GM12878 (cell line): Measurements from ENCODE around the gene SRPK2. TPM values are rescaled to one million over a fixed set of nuclear protein-coding genes. Genes with fewer than 3 reads are reported as not detected.

Source experiments
- ATAC-seq: fragments of 200-7000 bp; cut with Tn5 transposase; 3 replicates; pipeline ENCODE4 v1.9.1; 2020; ENCODE audit warnings: mild to moderate bottlenecking, moderate library complexity
- BruUV-seq: library from RNA; stranded (reverse); fragments of 400-500 nt; replicated peaks from 2 replicates; lab custom pipeline; 2021; lab: Mats Ljungman, UMichigan
- CTCF ChIA-PET: fragments of 300-600 bp; sonication (Branson Sonifier 250); formaldehyde crosslinking; extraction: SDS; loops from one replicate; lab custom pipeline; 2021; ENCODE audit warnings: inconsistent platforms; lab: Yijun Ruan, JAX
- POLR2A ChIA-PET: fragments of 350-600 bp; formaldehyde crosslinking; extraction: SDS; loops from one replicate; lab custom pipeline; 2021; ENCODE audit warnings: inconsistent platforms; lab: Charles Lee
- RAD21 ChIA-PET: fragments of 300-600 bp; sonication (Branson Sonifier 250); formaldehyde crosslinking; loops from one replicate; lab custom pipeline; 2023; ENCODE audit warnings: antibody characterized with exemption; ENCODE audit not compliant: unreplicated experiment; lab: Charles Lee
- SMC1A ChIA-PET: fragments of 300-600 bp; sonication (Branson Sonifier 250); formaldehyde crosslinking; loops from one replicate; lab custom pipeline; 2023; ENCODE audit not compliant: unreplicated experiment, uncharacterized antibody; lab: Charles Lee
- DNase-seq: peaks from one replicate; pipeline ENCODE4 v3.0.0-alpha.2; 2011; ENCODE audit warnings: low read depth, low spot score
- FAIRE-seq: peaks from 3 replicates; lab custom pipeline; 2011; peaks lifted over from hg19 to GRCh38; lab: Jason Lieb, UNC
- H2AFZ ChIP-seq: 2 replicates; pipeline ENCODE4 v1.6.0; 2011; ENCODE audit warnings: low read depth, low read length, control low read depth; ENCODE audit not compliant: control insufficient read depth
- H3K27ac ChIP-seq: 2 replicates; pipeline ENCODE4 v1.5.1; 2011; ENCODE audit warnings: control low read depth; ENCODE audit not compliant: control insufficient read depth, insufficient read depth
- H3K27me3 ChIP-seq, 2 experiments: replicated peaks in 1 of 2; 2 replicates each; pipeline versions ENCODE4 v1.6.0 to v1.6.1; 2011; ENCODE audit warnings: low read length in 1 of 2; ENCODE audit not compliant: control insufficient read depth in 2 of 2, insufficient read depth in 2 of 2
- H3K36me3 ChIP-seq, 2 experiments: 2 replicates each; pipeline ENCODE4 v1.5.1; 2011; ENCODE audit warnings: low read length in 1 of 2; ENCODE audit not compliant: control insufficient read depth in 2 of 2, insufficient read depth in 2 of 2
- H3K4me1 ChIP-seq: 2 replicates; pipeline ENCODE4 v1.6.1; 2011; ENCODE audit warnings: mild to moderate bottlenecking, low read length, moderate library complexity, mixed read lengths; ENCODE audit not compliant: control insufficient read depth, insufficient read depth
- H3K4me2 ChIP-seq: 2 replicates; pipeline ENCODE4 v1.6.0; 2011; ENCODE audit warnings: control low read depth; ENCODE audit not compliant: control insufficient read depth, insufficient read depth
- H3K4me3 ChIP-seq: fragments of 200-600 bp; sonication (generic); 2 replicates; pipeline ENCODE4 v1.5.1; 2016
- H3K79me2 ChIP-seq: 2 replicates; pipeline ENCODE4 v1.6.0; 2011; ENCODE audit warnings: low read length; ENCODE audit not compliant: control insufficient read depth, insufficient read depth
- H3K9ac ChIP-seq: 2 replicates; pipeline ENCODE4 v1.8.0; 2011; ENCODE audit warnings: low read length, control low read depth, mixed read lengths; ENCODE audit not compliant: control insufficient read depth, insufficient read depth
- H3K9me3 ChIP-seq: replicated peaks from 3 replicates; pipeline ENCODE4 v1.5.1; 2011; ENCODE audit warnings: mild to moderate bottlenecking, low read length; ENCODE audit not compliant: control insufficient read depth, insufficient read depth
- H4K20me1 ChIP-seq: 2 replicates; pipeline ENCODE4 v1.6.0; 2011; ENCODE audit not compliant: control insufficient read depth, insufficient read depth
- E2F8 ChIP-seq: fragments of 450-650 bp; IDR thresholded peaks from 2 replicates; pipeline ENCODE4 v1.6.1; 2018; ENCODE audit warnings: mild to moderate bottlenecking, low read depth, moderate library complexity; ENCODE audit not compliant: partially characterized antibody
- EED ChIP-seq: sonication (generic); IDR thresholded peaks from 2 replicates; pipeline ENCODE4 v1.6.1; 2016; ENCODE audit warnings: antibody characterized with exemption, low read depth
- ESRRA ChIP-seq: IDR thresholded peaks from 2 replicates; pipeline ENCODE4 v1.6.1; 2012; ENCODE audit warnings: mild to moderate bottlenecking, low read length, improper control_type of control experiment
- IKZF1 ChIP-seq: fragments of 450-650 bp; conservative IDR thresholded peaks from 2 replicates; pipeline ENCODE4 v1.6.1; 2017; ENCODE audit warnings: antibody characterized with exemption, mild to moderate bottlenecking
- MXI1 ChIP-seq: fragments of 150-350 bp; IDR thresholded peaks from 2 replicates; pipeline ENCODE4 v1.6.1; 2011; ENCODE audit warnings: low read depth, mild to moderate bottlenecking, inconsistent platforms, low read length, improper control_type of control experiment
- NFXL1 ChIP-seq: fragments of 450-650 bp; IDR thresholded peaks from 2 replicates; pipeline ENCODE4 v1.6.1; 2017; ENCODE audit warnings: antibody characterized with exemption, mild to moderate bottlenecking, borderline replicate concordance
- POU2F2 ChIP-seq: IDR thresholded peaks from 3 replicates; pipeline ENCODE4 v1.6.1; 2011; ENCODE audit warnings: low read depth, mild to moderate bottlenecking, low read length, borderline replicate concordance
- RELB ChIP-seq: fragments of 450-650 bp; IDR thresholded peaks from 2 replicates; pipeline ENCODE4 v1.6.1; 2017; ENCODE audit warnings: low read depth, mild to moderate bottlenecking, moderate library complexity
- SMAD5 ChIP-seq: IDR thresholded peaks from 2 replicates; pipeline ENCODE4 v1.6.1; 2016; ENCODE audit warnings: antibody characterized with exemption, low read depth
- ZNF217 ChIP-seq: fragments of 450-650 bp; IDR thresholded peaks from 2 replicates; pipeline ENCODE4 v1.6.1; 2017; ENCODE audit warnings: antibody characterized with exemption, mild to moderate bottlenecking
- WGBS: methylation state at CpG from one replicate; pipeline ENCODE4 v1.1.6; 2016; ENCODE audit warnings: low lambda C conversion rate; ENCODE audit not compliant: insufficient replicate concordance, insufficient coverage; ENCODE audit errors: missing lambda C conversion rate; 5-methylcytosine and 5-hydroxymethylcytosine counted together
- in situ Hi-C: fragments of 300-500 bp; cut with MboI; formaldehyde crosslinking; loops from 9 replicates; pipeline ENCODE4 v1.14.3; 2018; ENCODE audit warnings: mixed read lengths
- intact Hi-C: fragments of 100-400 bp; cut with micrococcal nuclease; formaldehyde crosslinking; loops from one replicate; pipeline ENCODE4 v1.14.2; 2022; ENCODE audit not compliant: unreplicated experiment
- polyA plus RNA-seq, 11 experiments: library from polyadenylated mRNA; depleted of rRNA in 4 of 11; unstranded in 6 of 11; stranded (reverse) in 5 of 11; fragments of >200 nt; fragmentation: Nextera tagmentation in 4 of 11; fragmentation: Illumina TruSeq in 1 of 11; extraction: Ambion mirVana in 4 of 11; extraction: Trizol in 1 of 11; gene quantifications; 1 replicate in 1 of 11; 2 replicates in 10 of 11; pipeline versions ENCODE4 v1.2.1 to v1.2.3, GENCODE V29; 2011 to 2016; ENCODE audit warnings: inconsistent platforms in 2 of 11, missing spikeins in 2 of 11, low read depth in 1 of 11
- total RNA-seq, 4 experiments: library from RNA; depleted of rRNA in 3 of 4; stranded (reverse); fragments of >200 nt in 3 of 4; fragmentation: Illumina TruSeq in 1 of 4; extraction: Trizol in 1 of 4; gene quantifications; 2 replicates each; pipeline versions ENCODE4 v1.2.1 to v1.2.3, GENCODE V29; 2013 to 2021
- TF ChIP-seq, protein P1 (sequence below): fragments of 450-650 bp; formaldehyde crosslinking; IDR thresholded peaks from 2 replicates; pipeline ENCODE4 v1.4.0; 2020; ENCODE audit warnings: mild to moderate bottlenecking, moderate library complexity
- TF ChIP-seq, protein P2 (sequence below): IDR thresholded peaks from 2 replicates; pipeline ENCODE4 v1.6.1; 2011; ENCODE audit warnings: low read depth, low read length, improper control_type of control experiment, borderline replicate concordance

SRPK2 gene
- total and polyA plus RNA-seq, 10 of the 15 experiments (the other 5 are each of a cell fraction or from before 2014, with no cell fraction given), result 13.2 to 32.8 (median 24.5) TPM

DNA sequence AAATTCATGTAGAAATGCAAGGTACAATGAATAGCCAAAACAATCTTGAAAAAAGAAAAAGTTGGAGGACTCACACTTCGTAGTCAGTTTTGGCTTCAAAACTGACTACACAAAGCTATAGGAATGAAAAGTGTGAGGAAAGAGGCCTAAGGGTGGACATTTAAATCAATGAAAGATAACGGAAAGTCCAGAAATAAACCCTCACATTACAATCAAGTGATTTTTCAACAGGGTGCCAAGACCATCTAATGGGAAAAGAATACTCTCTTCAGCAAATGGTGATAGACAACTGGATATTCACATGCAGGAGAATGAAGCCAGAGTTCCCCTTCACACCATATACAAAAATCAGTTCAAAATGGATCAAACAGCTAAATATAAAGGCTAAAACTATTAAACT lies 106.8 kb downstream of the SRPK2 start:
- Histone ChIP-seq H3K4me3 (no peak overlapping the region), H3K4me2 (no peak overlapping the region), H3K36me3 (no peaks in the 10 kb centered on the region), H3K27me3 (no peaks in the 10 kb centered on the region), H2AFZ (no peak overlapping the region), H3K79me2 (no peaks in the 10 kb centered on the region), H4K20me1 (no peaks in the 10 kb centered on the region), H3K27ac (no peak overlapping the region), H3K9ac (no peak overlapping the region), H3K4me1 (no peaks in the 10 kb centered on the region), H3K9me3 (no peaks in the 10 kb centered on the region)
- BruUV-seq, result no TSS peak
- ChIA-PET SMC1A (interaction anchor here (0.6 to 2.0 kb wide), 6 partner anchors 12 to 86 kb away, joined by 3 to 7 read pairs (median 4); no protein-coding TSS in a partner anchor), CTCF (interaction anchor here (0.9 to 1.4 kb wide), 2 partner anchors 17 to 85 kb away, joined by 3 to 4 read pairs; no protein-coding TSS in a partner anchor), RAD21 (interaction anchor here (1.0 kb wide), 1 partner anchor 13 kb away, joined by 4 read pairs; no protein-coding TSS in a partner anchor), POLR2A (interaction anchor here (0.5 to 0.7 kb wide), 3 partner anchors 22 to 88 kb away, joined by 3 to 4 read pairs (median 4); no protein-coding TSS in a partner anchor)
- DNase-seq, result no peak
- intact Hi-C loops, result no loop called here
- FAIRE-seq, result no peak
- 100% methylated on average over 2 of the region's 2 CpGs for WGBS
- in situ Hi-C loops, result no loop called here
- no peak for TF ChIP-seq E2F8
- no peak for TF ChIP-seq MXI1
- TF ChIP-seq ZNF217, result no peak
- no peak for TF ChIP-seq SMAD5
- no peak for TF ChIP-seq POU2F2
- TF ChIP-seq, protein P1, sequence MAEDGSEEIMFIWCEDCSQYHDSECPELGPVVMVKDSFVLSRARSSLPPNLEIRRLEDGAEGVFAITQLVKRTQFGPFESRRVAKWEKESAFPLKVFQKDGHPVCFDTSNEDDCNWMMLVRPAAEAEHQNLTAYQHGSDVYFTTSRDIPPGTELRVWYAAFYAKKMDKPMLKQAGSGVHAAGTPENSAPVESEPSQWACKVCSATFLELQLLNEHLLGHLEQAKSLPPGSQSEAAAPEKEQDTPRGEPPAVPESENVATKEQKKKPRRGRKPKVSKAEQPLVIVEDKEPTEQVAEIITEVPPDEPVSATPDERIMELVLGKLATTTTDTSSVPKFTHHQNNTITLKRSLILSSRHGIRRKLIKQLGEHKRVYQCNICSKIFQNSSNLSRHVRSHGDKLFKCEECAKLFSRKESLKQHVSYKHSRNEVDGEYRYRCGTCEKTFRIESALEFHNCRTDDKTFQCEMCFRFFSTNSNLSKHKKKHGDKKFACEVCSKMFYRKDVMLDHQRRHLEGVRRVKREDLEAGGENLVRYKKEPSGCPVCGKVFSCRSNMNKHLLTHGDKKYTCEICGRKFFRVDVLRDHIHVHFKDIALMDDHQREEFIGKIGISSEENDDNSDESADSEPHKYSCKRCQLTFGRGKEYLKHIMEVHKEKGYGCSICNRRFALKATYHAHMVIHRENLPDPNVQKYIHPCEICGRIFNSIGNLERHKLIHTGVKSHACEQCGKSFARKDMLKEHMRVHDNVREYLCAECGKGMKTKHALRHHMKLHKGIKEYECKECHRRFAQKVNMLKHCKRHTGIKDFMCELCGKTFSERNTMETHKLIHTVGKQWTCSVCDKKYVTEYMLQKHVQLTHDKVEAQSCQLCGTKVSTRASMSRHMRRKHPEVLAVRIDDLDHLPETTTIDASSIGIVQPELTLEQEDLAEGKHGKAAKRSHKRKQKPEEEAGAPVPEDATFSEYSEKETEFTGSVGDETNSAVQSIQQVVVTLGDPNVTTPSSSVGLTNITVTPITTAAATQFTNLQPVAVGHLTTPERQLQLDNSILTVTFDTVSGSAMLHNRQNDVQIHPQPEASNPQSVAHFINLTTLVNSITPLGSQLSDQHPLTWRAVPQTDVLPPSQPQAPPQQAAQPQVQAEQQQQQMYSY, result no peak
- no peak for TF ChIP-seq EED
- TF ChIP-seq NFXL1, result no peak
- TF ChIP-seq RELB, result no peak
- no peak for TF ChIP-seq IKZF1
- TF ChIP-seq ESRRA, result no peak
- TF ChIP-seq, protein P2, sequence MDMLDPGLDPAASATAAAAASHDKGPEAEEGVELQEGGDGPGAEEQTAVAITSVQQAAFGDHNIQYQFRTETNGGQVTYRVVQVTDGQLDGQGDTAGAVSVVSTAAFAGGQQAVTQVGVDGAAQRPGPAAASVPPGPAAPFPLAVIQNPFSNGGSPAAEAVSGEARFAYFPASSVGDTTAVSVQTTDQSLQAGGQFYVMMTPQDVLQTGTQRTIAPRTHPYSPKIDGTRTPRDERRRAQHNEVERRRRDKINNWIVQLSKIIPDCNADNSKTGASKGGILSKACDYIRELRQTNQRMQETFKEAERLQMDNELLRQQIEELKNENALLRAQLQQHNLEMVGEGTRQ, result no peak
- ATAC-seq, result no peak
